HG02938 (cell line): ENCODE measurements around the gene RASSF1.
"Not testable (repeated sequence)": the region's sequence is repeated elsewhere in the genome, so short reads cannot be mapped to it uniquely, and the experiment has no call there.

ENCODE experiments used
- ATAC-seq: cut with Tn5 transposase; IDR thresholded peaks from one replicate; pipeline ENCODE4 v1.9.1; 2021; ENCODE audit warnings: mild to moderate bottlenecking, moderate library complexity; ENCODE audit not compliant: unreplicated experiment

Gene RASSF1

GRCh38 chr3:50288387-50289007, 52.1 kb downstream of the RASSF1 start:
- ATAC-seq: no peak

GRCh38 chr3:50287262-50287661, 53.4 kb downstream of the RASSF1 start:
- ATAC-seq: no peak

GRCh38 chr3:50286322-50287227, 54.1 kb downstream of the RASSF1 start:
- ATAC-seq: no peak

- not testable (repeated sequence) for ATAC-seq
Observed at GRCh38 chr3:50284121-50284520, 56.5 kb downstream of the RASSF1 start.
